ENCODE data around the gene ZDHHC14.
"Not testable (repeated sequence)": the region's sequence is repeated elsewhere in the genome, so short reads cannot be mapped to it uniquely, and the experiment has no call there.

ZDHHC14 gene

GRCh38 chr6:157560063-157560462 is 179.1 kb downstream of the ZDHHC14 start:
- in situ Hi-C loops (cut with HindIII; ENCODE audit: low sequenced_read_pairs) = not testable (repeated sequence)

GRCh38 chr6:157560691-157561413 is 179.9 kb downstream of the ZDHHC14 start:
- in situ Hi-C loops (cut with HindIII; ENCODE audit: low sequenced_read_pairs) = no loop called here

- in situ Hi-C loops (cut with HindIII; ENCODE audit: low sequenced_read_pairs) = no loop called here
Observed at GRCh38 chr6:157561414-157561790, 180.4 kb downstream of the ZDHHC14 start.

- in situ Hi-C loops (cut with HindIII; ENCODE audit: low sequenced_read_pairs) = no loop called here
Observed at GRCh38 chr6:157561929-157562810, 181.2 kb downstream of the ZDHHC14 start.

GRCh38 chr6:157562997-157563396 is 182.0 kb downstream of the ZDHHC14 start:
- in situ Hi-C loops (cut with HindIII; ENCODE audit: low sequenced_read_pairs) = no loop called here

GRCh38 chr6:157563611-157564284 is 182.8 kb downstream of the ZDHHC14 start:
- in situ Hi-C loops (cut with HindIII; ENCODE audit: low sequenced_read_pairs) = no loop called here

GRCh38 chr6:157568702-157569101 is 187.7 kb downstream of the ZDHHC14 start:
- in situ Hi-C loops (cut with HindIII; ENCODE audit: low sequenced_read_pairs) = no loop called here

- in situ Hi-C loops (cut with HindIII; ENCODE audit: low sequenced_read_pairs) = no loop called here
Observed at GRCh38 chr6:157569543-157569942, 188.6 kb downstream of the ZDHHC14 start.

- in situ Hi-C loops (cut with HindIII; ENCODE audit: low sequenced_read_pairs) = no loop called here
Observed at GRCh38 chr6:157570104-157570503, 189.1 kb downstream of the ZDHHC14 start.

GRCh38 chr6:157570752-157571151 is 189.8 kb downstream of the ZDHHC14 start:
- in situ Hi-C loops (cut with HindIII; ENCODE audit: low sequenced_read_pairs) = no loop called here

GRCh38 chr6:157571269-157571668 is 190.3 kb downstream of the ZDHHC14 start:
- in situ Hi-C loops (cut with HindIII; ENCODE audit: low sequenced_read_pairs) = no loop called here

- in situ Hi-C loops (cut with HindIII; ENCODE audit: low sequenced_read_pairs) = no loop called here
Observed at GRCh38 chr6:157571950-157572349, 191.0 kb downstream of the ZDHHC14 start.

- in situ Hi-C loops (cut with HindIII; ENCODE audit: low sequenced_read_pairs) = no loop called here
Observed at GRCh38 chr6:157574851-157575424, 193.9 kb downstream of the ZDHHC14 start.

GRCh38 chr6:157575436-157576145 is 194.6 kb downstream of the ZDHHC14 start:
- in situ Hi-C loops (cut with HindIII; ENCODE audit: low sequenced_read_pairs) = no loop called here

GRCh38 chr6:157576991-157577390 is 196.0 kb downstream of the ZDHHC14 start:
- in situ Hi-C loops (cut with HindIII; ENCODE audit: low sequenced_read_pairs) = not testable (repeated sequence)

- in situ Hi-C loops (cut with HindIII; ENCODE audit: low sequenced_read_pairs) = not testable (repeated sequence)
Observed at GRCh38 chr6:157578527-157578926, 197.5 kb downstream of the ZDHHC14 start.

GRCh38 chr6:157579467-157580031 is 198.6 kb downstream of the ZDHHC14 start:
- in situ Hi-C loops (cut with HindIII; ENCODE audit: low sequenced_read_pairs) = loop anchor here (5.0 kb wide), 1 partner anchor 242 kb away; no protein-coding TSS in a partner anchor

- in situ Hi-C loops (cut with HindIII; ENCODE audit: low sequenced_read_pairs) = loop anchor here (5.0 kb wide), 1 partner anchor 247 kb away; no protein-coding TSS in a partner anchor
Observed at GRCh38 chr6:157584036-157584435, 203.0 kb downstream of the ZDHHC14 start.

GRCh38 chr6:157585274-157586087 is 204.5 kb downstream of the ZDHHC14 start:
- in situ Hi-C loops (cut with HindIII; ENCODE audit: low sequenced_read_pairs) = no loop called here
